Measurements from ENCODE around the gene PPP2R5C.
A peak's percentile ranks its signal among the peaks of the same experiment; 100 is the strongest.

PPP2R5C gene

DNA sequence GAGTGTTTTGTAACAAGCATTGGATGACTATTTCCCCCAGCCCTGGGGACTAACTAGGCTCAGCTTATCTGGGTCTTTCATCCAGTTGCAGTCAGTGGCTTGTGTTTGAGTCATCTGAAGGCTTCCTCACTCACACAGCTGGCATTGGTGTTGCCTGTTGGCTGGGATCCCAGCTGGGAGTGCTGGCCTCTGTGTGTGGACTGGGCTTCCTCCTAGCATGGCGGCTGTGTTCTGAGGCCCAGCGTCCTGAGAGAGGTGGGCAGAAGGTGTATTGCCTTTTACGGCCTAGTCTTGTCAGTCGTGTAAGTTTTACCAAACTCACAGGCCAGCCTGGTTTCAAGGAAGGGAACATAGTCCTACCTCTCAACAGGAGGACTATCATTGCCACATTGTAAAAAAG is 28.3 kb upstream of the PPP2R5C start:
- no peak overlapping the region for H3K4me2 ChIP-seq
- TF ChIP-seq Cebpa-rat (IDR thresholded peaks at IDR 0.05): no peak
- no peak overlapping the region for H3K4me3 ChIP-seq
- H3K27ac ChIP-seq: no peak overlapping the region
- H3K9me3 ChIP-seq: peaks cover 5% of the 10 kb centered on the region; the same call in 1 of the 2 replicates
- peaks cover 40% of the 10 kb centered on the region for H3K4me1 ChIP-seq
- no peaks in the 10 kb centered on the region for H3K27me3 ChIP-seq
- H3K9ac ChIP-seq: no peak overlapping the region
- no peaks in the 10 kb centered on the region for H4K20me1 ChIP-seq
- no peaks in the 10 kb centered on the region for H3K36me3 ChIP-seq

DNA sequence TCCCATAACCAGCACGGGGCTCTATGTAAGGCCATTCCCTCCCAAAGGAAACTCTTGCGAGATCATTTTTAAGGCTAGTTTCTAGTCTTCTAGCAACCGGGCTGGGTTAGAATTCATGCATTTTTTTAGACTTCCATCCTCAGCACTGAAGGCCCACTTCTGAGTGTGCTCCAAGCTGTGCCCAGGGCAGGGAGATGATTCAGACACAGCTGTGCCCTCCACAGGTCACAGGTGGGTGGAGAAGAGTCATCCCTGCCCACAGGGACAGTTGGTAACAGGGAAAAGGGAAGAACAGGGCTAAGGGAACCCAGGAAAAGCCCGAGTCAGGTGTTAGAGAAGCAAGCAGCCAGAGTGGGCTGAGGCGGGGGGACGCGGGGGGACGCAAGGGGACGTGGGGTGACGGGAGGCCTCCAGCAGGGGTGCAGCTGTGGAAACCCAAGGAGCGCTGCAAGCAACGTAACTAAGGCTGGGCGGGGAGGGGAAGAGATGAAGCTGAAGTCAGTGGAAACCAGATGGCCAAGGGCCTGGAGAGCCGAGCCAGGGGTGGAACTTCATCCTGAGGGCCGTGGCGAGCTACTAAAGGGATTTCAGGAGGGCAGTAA is 27.2 kb upstream of the PPP2R5C start:
- Histone ChIP-seq H3K4me1 (peaks cover 47% of the 10 kb centered on the region), H3K36me3 (no peaks in the 10 kb centered on the region), H3K27me3 (no peaks in the 10 kb centered on the region), H3K4me2 (0 out of 2 replicates have a peak overlapping the region, but pooled peaks have one; percentile 36), H3K9me3 (peaks cover 7% of the 10 kb centered on the region), H3K9ac (no peak overlapping the region), H4K20me1 (no peaks in the 10 kb centered on the region), H3K4me3 (no peak overlapping the region), H3K27ac (no peak overlapping the region)
- TF ChIP-seq Cebpa-rat (IDR thresholded peaks at IDR 0.05): no peak

DNA sequence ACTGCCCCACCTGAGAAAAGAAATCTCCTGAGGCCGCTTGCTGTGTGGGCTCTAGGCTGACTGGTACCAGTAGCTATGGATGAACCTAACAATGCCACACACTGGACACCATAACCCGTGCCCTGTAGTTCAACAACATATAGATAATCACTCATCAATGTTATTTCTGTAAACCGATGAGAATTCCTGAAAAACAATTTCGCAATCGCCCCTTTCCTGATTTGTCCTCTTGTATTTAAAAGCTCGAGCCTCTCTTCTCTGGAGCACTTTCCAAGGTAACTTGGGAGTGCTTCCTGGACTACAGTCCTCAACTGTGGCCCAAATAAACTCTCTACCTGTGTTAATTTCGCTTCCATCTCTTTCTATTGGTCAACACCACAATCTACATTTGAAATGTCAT is 26.1 kb upstream of the PPP2R5C start:
- no peak overlapping the region for H3K9ac ChIP-seq
- peak overlapping the region; percentile 36; the same call in 1 of the 2 replicates for H3K4me2 ChIP-seq
- peaks cover 18% of the 10 kb centered on the region for H3K9me3 ChIP-seq
- H4K20me1 ChIP-seq: no peaks in the 10 kb centered on the region
- H3K4me1 ChIP-seq: peaks cover 47% of the 10 kb centered on the region
- no peak overlapping the region for H3K4me3 ChIP-seq
- no peak overlapping the region for H3K27ac ChIP-seq
- H3K36me3 ChIP-seq: no peaks in the 10 kb centered on the region
- peak; percentile 72 for TF ChIP-seq Cebpa-rat (IDR thresholded peaks at IDR 0.05)
- H3K27me3 ChIP-seq: no peaks in the 10 kb centered on the region

DNA sequence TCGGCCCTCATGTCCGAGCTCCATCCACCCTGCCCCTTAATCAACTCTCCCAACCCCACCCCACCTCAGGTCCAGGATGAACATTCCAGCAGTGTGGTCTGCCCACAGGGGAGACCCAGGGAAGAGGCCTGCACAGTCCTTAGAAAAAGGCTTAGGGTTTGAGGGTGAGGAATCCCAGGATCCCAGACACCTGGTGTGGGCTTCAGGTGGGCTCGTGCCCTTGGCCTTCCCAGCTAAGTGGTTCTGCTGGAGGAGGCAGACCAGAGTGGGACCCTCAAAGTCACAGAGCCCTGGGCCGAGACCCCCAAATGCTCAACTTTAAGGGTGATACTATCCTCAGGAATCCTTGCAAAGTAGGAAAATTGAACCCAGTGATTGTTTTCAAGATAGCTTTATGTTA is 25.4 kb upstream of the PPP2R5C start:
- Histone ChIP-seq H3K27me3 (no peaks in the 10 kb centered on the region), H3K9ac (no peak overlapping the region), H3K4me1 (peaks cover 43% of the 10 kb centered on the region), H3K4me2 (no peak overlapping the region), H3K27ac (no peak overlapping the region), H4K20me1 (no peaks in the 10 kb centered on the region), H3K9me3 (peaks cover 24% of the 10 kb centered on the region), H3K36me3 (peaks cover 5% of the 10 kb centered on the region; the same call in 1 of the 2 replicates), H3K4me3 (no peak overlapping the region)
- no peak for TF ChIP-seq Cebpa-rat (IDR thresholded peaks at IDR 0.05)

DNA sequence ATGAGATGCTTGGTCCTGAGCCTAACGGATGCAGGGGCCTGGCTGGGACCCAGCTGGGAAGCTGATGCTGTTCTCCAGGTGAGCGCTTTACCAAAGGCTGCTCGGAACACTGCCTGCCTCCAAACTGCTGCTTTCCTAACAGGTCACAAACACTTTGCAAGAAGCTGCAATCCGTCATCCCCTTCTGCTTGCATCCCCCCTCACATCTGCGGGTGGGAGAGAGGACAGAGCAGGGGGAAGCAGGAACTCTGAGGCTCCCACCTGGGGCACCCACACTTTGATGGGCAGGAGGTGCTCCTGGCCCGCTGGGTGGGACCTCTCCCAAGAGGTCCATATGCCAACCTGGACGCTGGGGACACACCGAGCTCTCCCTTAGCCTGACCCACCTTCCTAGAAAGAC is 24.9 kb upstream of the PPP2R5C start:
- H3K4me2 ChIP-seq: no peak overlapping the region
- H3K27ac ChIP-seq: no peak overlapping the region
- no peak for TF ChIP-seq Cebpa-rat (IDR thresholded peaks at IDR 0.05)
- no peak overlapping the region for H3K4me3 ChIP-seq
- H3K36me3 ChIP-seq: peaks cover 7% of the 10 kb centered on the region; the same call in 1 of the 2 replicates
- peaks cover 38% of the 10 kb centered on the region for H3K4me1 ChIP-seq
- no peaks in the 10 kb centered on the region for H3K27me3 ChIP-seq
- peaks cover 30% of the 10 kb centered on the region for H3K9me3 ChIP-seq
- no peaks in the 10 kb centered on the region for H4K20me1 ChIP-seq
- no peak overlapping the region for H3K9ac ChIP-seq

DNA sequence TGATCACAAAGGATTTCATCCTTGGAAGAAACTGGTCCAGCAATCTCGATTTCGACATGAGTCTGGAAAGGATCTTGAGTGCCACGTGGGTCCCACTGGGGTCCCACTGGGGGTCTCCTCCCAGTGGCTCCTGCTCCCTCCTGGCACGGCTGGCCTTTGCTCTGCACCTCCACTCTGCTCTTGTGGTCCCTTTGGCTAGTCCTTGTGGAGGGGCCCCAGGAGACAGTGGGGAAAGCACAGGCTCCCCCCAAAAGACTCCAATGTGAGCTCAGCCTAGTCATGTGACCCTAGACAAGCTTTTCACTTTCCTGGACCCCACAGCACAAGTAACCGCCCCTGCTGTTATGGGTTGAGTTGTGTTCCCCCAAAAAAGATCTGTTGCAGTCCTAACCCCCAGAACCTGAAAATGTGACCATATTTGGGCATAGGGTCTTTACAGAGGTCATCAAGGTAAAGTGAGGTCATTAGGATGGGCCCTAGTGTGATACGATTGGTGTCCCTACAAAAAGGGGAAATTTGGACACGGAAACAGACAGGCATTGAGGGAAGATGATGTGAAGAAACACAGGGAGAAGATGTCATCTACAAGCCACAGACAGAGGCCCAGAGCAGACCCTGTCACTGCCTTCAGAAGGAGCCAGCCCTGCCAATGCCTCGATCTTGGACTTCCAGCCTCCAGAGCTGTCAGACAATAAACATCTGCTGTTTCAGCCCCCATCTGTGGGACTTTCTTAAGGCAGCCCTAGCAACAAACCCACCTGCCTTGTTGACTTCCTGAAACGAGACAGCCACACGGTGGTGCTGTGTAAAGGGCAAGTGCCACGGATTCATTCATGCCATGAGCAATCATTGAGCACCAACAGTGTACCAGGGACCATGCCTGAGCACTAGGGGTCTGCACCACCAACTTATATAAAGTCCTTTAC is 23.8 kb upstream of the PPP2R5C start:
- Histone ChIP-seq H3K36me3 (peaks cover 7% of the 10 kb centered on the region; the same call in 1 of the 2 replicates), H3K4me3 (no peak overlapping the region), H3K4me2 (no peak overlapping the region), H3K9ac (no peak overlapping the region), H3K9me3 (peaks cover 41% of the 10 kb centered on the region), H4K20me1 (no peaks in the 10 kb centered on the region), H3K4me1 (peaks cover 29% of the 10 kb centered on the region), H3K27ac (no peak overlapping the region), H3K27me3 (no peaks in the 10 kb centered on the region)
- TF ChIP-seq Cebpa-rat (IDR thresholded peaks at IDR 0.05): no peak

DNA sequence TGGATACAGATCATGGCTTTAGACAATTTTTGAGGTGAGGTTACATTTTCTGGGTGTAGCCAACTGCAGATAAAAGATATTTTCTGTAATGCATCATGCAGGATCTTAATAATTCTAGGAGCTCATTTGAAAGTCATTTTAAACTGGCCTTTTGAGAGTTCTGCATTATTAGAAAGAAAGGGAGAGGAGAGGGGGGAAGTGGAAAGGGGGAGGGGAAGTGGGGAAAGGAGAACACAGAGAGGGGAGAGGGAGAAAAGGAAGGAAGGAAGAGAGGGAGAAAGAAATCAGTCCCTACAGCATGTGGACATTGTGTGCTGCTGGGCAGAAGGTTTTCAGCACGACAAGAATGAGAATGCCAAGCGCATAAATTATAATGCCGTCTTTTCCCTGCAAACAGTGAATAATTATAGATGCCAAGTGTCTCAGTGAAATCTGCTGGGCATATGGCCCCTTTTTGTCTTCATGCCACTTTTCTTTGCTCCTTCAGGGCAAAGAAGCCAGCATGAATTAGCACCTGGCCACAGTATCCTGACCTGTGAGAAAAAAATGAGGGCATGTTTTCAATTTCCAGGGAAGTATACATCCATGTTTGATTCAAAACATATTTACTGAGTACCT is 22.7 kb upstream of the PPP2R5C start:
- H3K36me3 ChIP-seq: peaks cover 7% of the 10 kb centered on the region; the same call in 1 of the 2 replicates
- peaks cover 52% of the 10 kb centered on the region for H3K9me3 ChIP-seq

DNA sequence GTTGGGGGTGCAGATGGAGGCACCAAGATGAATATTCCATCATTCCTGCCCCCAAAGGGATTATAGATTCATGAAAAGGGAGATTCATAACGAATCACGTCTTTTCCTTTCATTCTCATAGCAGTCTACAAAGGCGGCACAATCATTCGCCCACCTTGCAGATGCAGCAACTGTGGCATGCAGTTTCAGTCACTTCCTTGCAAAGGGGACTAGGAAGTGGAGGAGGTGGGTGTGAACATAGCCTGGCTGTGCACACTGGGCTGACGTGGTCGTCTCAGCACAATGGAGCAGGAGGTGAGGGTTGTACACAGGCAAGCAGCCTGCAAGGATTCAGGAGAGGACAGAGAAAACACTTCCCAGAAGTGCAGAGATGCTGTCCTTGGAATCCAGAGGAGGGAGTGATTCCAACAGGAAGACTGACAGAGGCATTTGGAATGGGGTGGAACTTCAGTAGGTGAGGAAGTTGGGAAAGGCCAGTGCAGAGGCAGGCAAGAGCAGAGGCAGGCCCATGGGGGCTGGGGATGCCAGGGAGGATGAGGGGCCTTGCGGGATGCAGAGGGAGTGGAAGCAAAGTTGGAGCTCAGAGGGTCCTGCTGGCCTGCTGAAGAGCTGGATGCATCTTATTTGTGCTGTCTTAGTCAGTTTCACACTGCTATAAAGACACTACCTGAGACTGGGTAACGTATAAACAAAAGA is 21.9 kb upstream of the PPP2R5C start:
- Histone ChIP-seq H3K9me3 (peaks cover 60% of the 10 kb centered on the region), H3K36me3 (peaks cover 7% of the 10 kb centered on the region; the same call in 1 of the 2 replicates), H3K4me2 (no peak overlapping the region), H3K9ac (no peak overlapping the region), H3K27me3 (no peaks in the 10 kb centered on the region), H3K4me1 (peaks cover 24% of the 10 kb centered on the region), H4K20me1 (no peaks in the 10 kb centered on the region), H3K4me3 (no peak overlapping the region), H3K27ac (no peak overlapping the region)
- no peak for TF ChIP-seq Cebpa-rat (IDR thresholded peaks at IDR 0.05)

More for the DNA sequence above, 22.7 kb upstream of the PPP2R5C start:
- Histone ChIP-seq H4K20me1 (no peaks in the 10 kb centered on the region), H3K4me2 (no peak overlapping the region), H3K4me1 (peaks cover 29% of the 10 kb centered on the region), H3K27me3 (no peaks in the 10 kb centered on the region), H3K9ac (no peak overlapping the region), H3K27ac (no peak overlapping the region), H3K4me3 (no peak overlapping the region)
- no peak for TF ChIP-seq Cebpa-rat (IDR thresholded peaks at IDR 0.05)

DNA sequence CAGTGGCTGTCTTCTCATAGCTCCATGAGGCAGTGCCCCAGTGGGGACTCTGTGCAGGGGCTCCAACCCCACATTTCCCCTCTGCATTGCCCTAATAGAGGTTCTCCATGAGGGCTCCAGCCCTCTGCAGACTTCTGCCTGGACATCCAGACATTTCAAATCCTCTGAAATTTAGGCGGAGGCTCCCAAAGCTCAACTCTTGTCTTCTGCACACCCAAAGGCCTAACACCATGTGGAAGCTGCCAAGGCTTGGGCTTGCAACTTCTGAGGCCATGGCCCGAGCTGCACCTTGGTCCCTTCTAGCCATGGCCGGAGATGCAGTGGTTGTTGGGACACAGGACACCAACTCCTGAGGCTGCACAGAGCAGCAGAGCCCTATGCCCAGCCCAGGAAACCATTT is 20.5 kb upstream of the PPP2R5C start:
- Histone ChIP-seq H3K27me3 (no peaks in the 10 kb centered on the region), H3K4me1 (peaks cover 15% of the 10 kb centered on the region; the same call in 1 of the 2 replicates), H4K20me1 (no peaks in the 10 kb centered on the region), H3K4me2 (no peak overlapping the region), H3K36me3 (peaks cover 7% of the 10 kb centered on the region; the same call in 1 of the 2 replicates), H3K9me3 (peaks cover 62% of the 10 kb centered on the region), H3K9ac (no peak overlapping the region), H3K4me3 (no peak overlapping the region), H3K27ac (no peak overlapping the region)
- TF ChIP-seq Cebpa-rat (IDR thresholded peaks at IDR 0.05): no peak

Measured in BLaER1 (cell line).